Activated gamma-delta T cell treated with anti-CD3 and anti-CD28 coated beads, Interleukin-2, amount 50 U/mL, for 16 hours (primary cell): ENCODE measurements around the gene HTR4.
"Not testable (repeated sequence)": the region's sequence is repeated elsewhere in the genome, so short reads cannot be mapped to it uniquely, and the experiment has no call there.

Experiments used
- DNase-seq: peaks from one replicate; pipeline ENCODE4 v3.0.0-alpha.2; 2020; ENCODE audit warnings: low read depth

Gene HTR4

DNA sequence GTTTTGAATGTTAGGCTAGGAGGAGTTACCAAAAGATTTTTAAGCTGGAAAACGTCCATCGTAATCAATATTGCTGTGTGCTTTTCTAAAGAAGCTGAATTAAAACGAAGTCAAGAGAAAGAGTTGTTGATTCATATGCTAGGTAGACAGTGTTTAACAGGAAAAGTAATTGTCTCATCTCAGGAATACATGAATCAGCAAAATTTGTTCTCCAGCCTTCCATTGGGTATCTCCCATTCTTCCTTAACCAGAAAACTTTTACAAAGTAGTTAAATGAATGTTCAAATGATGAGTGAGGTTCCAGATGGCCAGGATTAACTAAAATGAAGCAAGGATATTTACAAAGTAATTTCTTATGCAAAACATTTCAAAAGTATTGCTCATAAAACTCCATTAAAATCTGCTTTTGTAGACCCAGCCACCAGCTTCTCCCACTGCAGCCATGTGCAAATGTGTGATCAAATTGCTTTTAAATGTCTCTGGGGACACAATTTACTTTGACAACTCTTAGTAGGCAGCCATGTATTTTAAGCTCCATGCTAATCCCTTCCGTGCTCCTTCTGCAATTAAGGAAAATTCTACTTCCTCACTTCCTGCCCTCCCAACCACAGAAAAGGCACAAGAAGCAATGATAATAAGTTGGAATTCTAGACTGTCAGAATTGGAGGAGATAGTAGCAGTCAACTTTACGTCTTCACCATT, 121.2 kb downstream of the HTR4 start:
- DNase-seq = no peak

DNA sequence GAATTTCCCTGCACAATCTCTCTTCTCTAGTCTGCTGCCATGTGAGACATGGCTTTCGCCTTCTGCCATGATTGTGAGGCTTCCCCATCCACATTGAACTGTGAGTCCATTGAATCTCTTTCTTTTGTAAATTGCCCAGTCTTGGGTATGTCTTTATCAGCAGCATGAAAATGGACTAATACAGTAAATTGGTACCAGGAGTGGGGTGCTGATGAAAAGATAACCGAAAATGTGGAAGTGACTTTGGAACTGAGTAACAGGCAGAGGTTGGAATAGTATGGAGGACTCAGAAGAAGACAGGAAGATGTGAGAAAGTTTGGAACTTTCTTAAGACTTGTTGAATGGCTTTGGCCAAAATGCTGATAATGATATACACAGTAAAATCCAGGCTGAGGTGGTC, 124.9 kb downstream of the HTR4 start:
- not testable (repeated sequence) for DNase-seq

DNA sequence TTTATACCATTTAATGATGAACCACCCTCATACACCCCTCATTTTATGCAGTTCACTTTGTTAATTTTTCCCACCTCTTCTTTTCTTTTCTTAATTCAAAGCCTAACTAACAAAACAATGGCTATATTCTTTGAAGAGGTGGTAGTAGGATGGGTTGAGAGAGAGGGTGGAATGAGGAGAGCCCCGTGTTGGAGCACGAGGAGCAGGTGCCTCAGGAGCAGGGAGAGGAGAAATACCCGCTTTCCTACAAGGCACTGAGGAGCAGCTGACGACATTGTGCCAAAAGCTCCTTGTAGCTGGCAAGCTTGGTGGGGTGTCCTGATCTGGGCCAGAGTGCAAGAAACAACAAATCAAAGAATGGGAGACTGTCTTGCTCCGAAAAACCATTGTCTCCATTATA, 129.6 kb downstream of the HTR4 start:
- DNase-seq = no peak

DNA sequence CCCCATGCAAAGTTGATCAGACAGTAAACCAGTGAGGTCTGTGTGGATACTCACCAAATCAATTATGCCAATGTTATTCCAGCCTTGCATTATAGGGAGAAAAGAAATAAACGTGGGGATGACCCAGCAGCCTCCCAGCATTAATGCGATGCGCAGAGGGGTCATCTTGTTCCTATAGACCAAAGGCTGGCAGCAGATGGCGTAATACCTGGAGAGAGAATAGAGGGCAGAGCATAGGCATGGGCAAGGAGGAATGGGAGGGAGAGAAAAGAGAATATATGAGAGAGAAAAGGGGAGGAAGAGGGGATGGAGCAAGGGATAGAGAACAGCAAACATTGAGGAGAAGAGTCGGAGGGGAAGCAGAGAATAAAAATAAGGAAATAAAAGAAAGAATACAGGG, 131.2 kb downstream of the HTR4 start:
- DNase-seq = no peak

DNA sequence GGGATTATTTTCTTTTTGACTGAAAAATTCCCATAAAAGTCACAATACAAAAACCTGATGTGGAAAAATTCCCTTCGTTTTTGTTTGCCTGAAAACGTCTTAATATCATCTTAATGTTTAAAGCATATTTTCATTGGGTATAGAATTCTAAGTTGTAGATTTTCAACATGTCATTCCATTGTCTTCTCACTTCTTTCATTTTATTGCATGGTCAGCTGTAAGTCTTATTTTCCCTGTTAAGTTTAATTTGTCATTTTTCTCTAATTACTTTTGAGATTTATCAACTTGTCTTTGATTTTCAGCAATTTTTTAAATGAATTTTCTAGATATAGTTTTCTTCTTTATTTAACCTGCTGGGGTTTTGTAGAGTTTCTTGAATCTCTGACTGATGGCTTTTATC, 138.9 kb downstream of the HTR4 start:
- no peak for DNase-seq

DNA sequence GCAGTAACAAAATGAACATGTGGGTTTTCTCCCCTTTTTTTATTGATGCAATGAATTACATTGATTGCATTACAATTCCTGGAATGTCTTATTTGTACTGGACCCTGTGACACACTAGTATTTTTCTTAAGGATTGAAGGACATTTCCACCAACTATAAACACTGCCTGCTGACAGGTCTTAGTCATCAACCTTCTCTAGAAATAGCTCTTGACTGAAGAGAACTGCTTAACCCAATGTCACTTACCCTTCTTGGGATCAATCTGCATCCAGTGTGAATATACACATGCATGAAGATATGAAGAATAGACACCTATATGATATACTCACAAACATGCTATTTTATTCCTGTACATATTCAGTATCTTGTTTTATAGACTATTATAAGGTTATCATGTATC, 140.0 kb downstream of the HTR4 start:
- DNase-seq = no peak

DNA sequence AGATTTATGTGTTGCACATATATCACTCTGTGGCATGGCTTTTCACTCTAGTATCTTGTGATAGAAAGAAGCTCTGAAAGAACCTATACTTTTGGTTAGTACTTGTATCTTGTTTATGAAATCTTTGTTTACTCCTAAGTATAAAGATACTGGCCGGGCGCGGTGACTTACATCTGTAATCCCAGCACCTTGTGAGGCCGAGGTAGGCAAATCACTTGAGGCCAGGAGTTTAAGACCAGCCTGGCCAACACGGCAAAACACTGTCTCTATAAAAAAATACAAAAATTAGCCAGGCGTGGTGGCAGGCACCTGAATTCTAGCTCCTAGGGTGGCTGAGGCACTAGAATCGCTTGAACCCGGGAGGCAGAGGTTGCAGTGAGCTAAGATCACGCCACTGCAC, 141.8 kb downstream of the HTR4 start:
- DNase-seq = no peak

DNA sequence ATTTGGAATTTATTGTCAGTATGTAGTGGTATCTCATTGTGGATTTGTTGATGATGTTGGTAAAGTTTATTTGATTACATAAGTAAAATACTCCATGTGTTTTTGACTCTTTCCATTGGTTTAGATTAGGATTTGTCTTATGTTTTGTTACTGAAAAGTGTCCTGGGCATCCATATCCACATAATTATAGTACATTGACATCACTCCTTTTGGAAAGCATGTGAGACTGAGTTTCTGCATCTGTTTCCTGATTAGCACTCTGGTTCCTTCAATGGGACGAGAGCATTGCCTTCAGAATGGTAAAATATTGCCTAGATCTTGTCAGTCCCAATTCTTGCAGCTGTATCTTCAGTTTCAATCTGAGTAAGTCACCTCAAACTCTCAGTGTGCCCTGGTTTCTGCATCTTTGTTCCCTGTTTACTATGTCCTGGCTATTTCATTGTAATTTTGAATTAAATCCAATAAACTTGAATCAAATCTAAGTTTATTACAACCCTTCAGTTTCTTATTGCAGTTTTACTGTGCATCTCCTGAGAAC, 142.4 kb downstream of the HTR4 start:
- no peak for DNase-seq

DNA sequence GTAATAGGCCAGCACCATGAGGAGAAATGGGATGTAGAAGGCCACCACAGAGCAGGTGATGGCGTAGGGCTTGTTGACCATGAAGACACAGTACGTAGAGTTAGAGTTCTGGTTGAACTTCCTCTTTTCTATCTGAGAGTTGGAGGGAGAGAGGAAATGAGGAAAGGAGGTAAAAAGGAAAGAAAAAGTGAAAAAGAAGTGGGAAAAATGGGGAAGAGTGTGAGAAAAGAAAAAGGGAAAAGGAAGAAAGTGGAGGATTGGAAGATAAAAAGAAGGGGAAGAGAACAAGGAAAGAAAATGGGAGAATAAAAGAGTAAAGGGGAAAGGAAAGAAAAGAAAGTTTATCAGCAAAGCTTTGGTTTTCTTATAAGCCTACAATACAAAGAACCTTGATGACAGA, 144.4 kb downstream of the HTR4 start:
- DNase-seq = no peak

DNA sequence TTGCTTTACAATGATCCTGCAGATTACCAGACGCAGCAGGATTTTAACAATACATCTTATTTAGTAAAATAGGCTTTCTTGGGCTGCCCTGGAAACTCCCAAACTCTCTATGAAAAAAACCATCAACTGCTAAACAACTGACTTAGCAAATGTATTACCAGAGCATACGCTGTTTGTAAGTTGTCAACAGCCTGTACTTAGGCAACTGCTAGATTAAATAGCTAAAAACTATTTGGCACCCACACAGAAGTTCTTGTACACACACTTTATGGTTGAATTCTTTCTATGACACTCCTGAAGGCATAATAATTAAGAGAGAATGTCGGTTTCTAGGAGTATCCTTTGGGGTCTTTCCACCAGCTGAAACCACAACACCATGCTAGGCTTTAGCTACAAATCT, 146.7 kb downstream of the HTR4 start:
- DNase-seq = no peak

DNA sequence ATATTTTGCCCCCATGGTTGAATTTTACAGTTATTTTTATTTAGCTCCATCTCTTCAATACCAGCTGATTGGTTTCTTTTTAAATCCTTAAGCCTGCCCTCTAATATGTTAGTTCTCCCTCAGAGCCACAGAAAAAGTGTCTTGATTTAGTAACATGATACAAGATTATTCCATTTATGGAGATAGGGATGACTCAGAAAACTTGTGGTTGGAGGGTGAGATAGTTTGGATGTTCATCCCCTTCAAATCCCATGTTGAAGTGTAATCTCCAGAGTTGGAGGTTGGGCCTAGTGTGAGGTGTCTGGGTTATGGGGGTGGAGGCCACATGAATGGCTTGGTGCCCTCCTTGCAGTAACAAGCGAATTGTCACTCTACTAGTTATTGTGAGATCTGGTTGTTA, 154.9 kb downstream of the HTR4 start:
- DNase-seq = no peak

DNA sequence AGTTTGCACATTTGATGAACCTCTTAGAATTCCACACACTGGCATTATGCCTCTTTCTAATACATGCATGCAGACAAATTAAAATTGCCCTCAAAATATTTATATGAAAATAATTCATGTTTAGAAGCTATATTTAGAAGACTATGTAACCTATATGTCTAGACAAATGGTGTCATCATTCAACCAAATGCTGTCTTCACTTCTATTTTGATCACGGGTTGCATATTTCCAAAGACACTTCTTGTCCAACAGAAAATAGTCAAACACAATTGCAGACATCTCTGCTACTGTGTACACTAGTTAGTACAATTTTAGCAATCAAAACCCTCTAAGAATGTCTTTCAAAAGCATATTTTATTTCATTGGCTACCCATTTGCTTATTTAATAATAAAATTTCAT, 156.6 kb downstream of the HTR4 start:
- no peak for DNase-seq

DNA sequence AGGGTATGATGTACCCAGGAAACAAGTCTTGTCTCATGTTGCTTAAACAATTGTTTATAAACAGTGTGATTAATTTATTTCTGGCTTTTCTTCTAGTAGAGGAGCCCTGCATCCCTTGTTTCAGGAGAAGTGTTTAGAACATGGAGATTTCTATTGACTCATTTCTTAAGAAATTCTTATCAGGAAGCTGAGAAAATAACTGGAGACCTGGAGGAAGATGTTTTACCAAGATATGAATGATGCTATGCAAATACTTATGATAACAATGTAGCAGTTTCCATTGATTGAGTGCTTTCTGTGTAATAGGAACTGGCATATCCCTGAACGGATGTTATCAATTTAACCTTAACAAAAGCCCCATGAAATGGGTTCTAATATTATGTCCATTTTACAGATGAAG, 162.0 kb downstream of the HTR4 start:
- no peak for DNase-seq

DNA sequence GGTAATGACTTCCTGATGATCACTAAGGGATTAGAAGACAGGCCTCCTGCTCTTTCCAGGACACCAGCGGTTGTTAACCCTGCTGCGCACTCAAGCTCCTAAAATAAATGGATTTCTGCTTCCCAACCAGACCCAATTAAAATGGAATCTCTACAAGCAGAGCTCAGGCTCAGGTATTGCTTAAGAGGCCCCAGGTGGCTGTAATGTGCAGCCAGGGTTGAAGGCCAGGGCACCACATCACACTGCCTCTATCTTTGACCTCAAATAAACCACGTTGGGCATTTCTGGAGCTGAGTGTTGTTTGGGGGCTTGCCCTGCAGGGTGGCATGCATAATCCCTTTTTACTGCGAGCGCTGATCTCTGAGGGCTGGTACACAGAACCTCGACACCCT, 162.5 kb downstream of the HTR4 start:
- DNase-seq = no peak

DNA sequence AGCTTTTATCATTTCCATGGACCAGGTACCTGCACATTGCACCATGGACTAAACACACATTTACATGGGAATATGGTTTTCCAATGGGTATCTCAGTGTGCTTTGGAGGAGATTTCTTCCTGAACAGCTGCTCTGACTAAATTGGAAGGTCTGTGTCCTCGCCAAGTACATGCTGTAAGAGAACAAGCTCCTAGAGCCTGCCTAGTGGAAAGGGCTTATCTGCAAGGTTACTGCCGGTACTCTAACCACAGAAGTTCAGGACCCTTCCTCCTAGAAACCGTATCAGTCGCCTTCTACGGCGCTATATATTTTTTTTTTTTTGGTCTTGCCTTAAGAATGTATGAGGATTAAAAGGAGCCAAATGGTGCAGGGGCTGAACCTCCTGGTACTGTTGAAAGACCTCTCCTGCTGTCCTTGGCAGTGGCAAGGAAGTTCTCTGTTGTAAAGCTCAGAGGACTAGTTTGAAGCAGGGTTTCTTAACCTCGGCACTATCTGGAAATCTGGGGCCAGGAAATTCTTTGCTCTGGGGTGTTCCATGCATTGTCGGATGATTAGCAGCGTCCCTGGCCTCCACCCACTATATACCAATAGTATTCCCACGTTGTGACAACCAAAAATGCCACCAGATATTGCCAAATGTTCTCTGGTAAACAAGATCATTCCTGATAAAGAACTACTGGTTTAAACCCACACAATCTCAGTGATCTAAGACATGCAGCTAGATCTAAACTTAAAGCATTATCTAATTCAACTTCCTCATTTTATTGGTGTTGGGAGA, 163.1 kb downstream of the HTR4 start:
- DNase-seq = no peak

DNA sequence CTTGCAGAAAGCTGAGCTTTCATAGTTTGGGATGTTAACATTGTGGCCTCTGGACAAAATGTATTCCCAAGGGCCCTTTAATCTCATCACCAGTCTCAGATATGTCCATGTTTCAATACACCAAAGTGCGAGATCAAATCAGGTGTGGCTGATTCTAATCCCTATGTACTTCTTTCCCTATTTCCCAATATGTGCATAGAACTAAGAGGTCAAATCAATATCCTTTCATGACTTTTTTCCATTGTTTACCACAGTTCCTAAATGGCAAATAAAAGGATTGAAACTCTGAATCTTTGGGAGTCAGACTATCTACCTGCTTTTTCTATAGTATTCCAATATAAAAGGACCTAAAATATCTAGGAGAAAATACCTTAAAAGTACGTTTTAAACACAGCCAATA, 165.6 kb downstream of the HTR4 start:
- no peak for DNase-seq

DNA sequence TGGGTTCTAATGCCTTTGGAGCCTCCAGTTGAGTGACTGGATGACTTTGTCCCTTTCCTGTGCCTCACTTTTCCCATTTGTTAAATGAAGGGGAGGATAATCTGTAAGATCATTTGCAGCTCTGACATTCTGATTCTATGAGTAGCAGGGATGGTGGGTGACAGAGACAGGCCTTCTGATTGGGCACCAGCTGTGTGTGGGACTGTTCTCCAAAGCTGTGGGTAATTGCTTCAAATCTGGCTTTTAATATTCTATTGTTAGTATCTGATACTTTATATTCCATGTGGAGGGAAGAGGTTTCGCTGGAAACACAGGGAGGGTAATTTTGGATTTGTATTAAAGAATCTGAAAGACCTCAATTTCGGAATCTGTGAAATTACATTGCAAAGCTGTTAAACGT, 167.9 kb downstream of the HTR4 start:
- DNase-seq = no peak

DNA sequence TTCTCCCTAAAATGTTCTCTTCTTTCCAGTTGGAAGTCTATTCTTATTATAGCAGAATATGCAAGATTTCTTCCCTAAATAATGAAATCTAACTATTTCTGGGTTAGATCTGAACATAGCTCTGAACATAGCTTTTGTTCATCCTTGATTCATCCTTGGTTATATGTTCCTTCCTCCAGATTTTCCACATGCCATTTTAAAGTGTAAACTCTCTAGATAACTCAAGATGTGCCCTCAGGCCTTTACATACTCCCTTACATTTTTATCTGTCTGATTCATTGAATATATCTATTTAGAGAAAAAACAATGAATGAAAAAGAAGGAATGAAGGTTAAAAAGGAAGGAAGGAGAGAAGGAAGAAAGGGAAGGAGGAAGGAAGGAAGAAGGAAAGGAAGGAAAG, 169.7 kb downstream of the HTR4 start:
- DNase-seq = no peak

DNA sequence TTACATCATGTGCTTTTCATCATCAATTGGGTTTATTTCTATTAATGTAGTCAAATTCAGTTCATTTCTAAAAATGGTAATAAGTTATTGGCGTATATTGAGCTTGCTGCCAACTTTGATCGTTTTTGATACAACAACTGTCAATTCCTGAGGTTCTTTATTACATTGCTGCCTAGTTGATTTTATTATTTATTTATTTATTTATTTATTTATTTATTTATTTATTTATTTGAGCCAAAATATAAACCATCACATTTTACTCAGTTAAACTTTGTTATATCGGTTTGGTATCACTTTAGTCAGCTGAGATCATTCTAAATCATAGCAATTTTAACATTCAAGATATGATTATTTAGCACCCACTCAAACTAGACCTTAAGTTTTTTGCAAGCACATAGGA, 170.6 kb downstream of the HTR4 start:
- no peak for DNase-seq

DNA sequence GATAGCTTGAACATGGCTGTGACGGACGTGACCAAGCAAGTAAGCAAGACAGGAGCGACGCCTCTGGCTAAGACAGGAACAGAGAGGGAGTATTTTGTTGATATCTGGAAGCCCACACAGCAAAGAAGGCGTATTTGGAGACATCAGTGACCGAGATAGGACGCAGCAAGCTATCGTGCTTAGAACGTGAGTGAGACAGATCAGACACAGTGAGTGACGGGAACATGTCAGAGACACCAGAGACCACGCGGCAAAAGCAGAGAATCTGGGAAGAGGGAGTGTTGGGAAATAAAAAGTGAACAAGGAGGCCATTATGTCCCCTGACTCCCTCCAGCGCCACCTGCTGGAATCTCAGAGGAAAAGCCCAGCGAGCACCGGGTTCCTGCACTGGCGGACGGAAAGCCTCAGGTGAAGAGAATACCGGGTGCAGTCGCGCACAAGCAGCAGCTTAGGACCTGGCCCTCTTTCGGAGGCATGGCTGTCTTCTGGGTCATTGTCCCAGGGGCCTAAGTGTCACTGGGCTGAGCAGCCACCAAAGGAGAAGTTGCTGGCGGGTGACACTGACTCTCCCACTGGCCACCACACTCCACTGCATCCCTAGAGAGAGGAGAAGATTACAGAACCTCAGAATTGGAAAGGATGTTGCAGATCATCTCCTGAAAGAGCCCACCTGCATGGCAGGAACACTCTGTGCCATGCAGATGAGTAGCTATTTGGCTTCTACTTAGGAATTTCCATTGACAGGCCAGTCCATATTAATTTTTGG, 171.4 kb downstream of the HTR4 start:
- peak; percentile 28 for DNase-seq

DNA sequence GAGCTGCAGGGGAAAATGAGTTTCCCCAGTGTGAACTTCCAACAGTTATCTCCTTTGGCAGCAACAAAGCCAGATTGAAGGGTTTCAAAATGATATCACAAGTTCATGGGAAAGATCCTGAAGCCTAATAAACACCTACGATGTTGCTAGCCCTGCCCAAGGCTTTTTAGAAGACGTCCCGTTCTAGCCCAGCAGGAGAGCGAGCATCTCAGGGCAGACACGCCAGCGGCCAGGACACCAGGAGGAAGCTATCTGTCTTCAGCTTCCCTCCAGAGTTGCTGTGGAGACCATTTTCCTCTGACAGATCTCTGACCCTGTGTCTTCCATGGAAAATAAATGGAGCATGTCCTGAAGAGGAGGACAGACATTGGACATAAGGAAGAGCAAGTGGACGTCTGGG, 172.1 kb downstream of the HTR4 start:
- DNase-seq = no peak

DNA sequence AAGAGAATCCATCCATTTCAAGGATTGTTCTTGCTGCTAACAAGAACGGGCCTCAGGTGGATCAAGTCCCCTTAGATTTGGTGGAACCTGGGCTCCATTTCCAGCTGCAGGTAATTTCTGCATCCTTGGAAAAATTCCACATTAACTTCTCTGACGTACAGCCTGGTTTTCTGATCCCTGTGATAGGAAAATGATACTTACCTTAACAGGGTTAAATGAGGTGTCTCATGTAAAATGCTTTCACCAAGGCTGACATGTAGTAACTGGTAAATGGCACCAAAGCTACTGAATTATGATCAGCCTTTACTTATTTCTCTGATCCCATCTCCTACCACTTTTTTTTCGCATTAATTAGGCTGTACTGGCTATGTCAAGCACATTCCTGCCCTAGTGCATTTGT, 176.9 kb downstream of the HTR4 start:
- DNase-seq = no peak

DNA sequence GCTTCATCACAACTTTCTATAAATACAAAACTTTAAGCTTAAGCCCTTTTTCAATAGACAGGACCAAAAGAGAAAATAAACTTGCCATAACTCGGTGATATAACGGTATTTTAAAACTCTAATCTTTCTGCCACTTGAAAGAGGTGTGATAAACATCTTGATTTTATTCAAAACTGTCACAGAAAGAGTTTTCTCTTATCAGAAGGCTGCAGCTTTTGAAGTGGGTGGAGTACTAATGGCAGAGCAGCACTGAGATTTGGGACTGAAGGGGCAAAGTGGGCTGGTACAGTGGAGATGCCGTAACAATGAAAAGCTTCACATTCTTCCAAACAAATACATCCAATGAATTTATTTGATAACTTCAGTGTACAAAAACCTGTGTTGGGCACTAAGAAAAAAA, 178.0 kb downstream of the HTR4 start:
- DNase-seq = no peak
